Naive thymus-derived CD8-positive, alpha-beta T cell (primary cell): ENCODE results near the gene TUBGCP2. TPM values are rescaled to one million over a fixed set of nuclear protein-coding genes. Genes with fewer than 3 reads are reported as not detected.

Experiments
- ATAC-seq, 2 donors: fragments of 150-1000 bp; cut with Tn5 transposase in 1 of 2; sonication (Bioruptor Pico), chemical (Tn5 transposase) in 1 of 2; 1 replicate in 1 of 2; 2 replicates in 1 of 2; pipeline ENCODE4 v1.10.0; 2021; ENCODE audit warnings: mild to moderate bottlenecking in 2 of 2, moderate library complexity in 2 of 2
- POLR2A ChIA-PET: fragments of 350-600 bp; sonication (Branson Sonifier 250); formaldehyde crosslinking; loops from one replicate; lab custom pipeline; 2021; ENCODE audit warnings: antibody characterized with exemption; lab: Charles Lee
- DNase-seq, 10 donors: peaks; one replicate each; pipeline versions ENCODE4 v3.0.0 to v3.0.0-alpha.2; 2020 to 2022
- H3K27ac Mint-ChIP-seq, 10 donors: one replicate each; pipeline ENCODE4 v1.8.0; 2020 to 2022; ENCODE audit warnings: mild to moderate bottlenecking in 10 of 10, mixed read lengths in 10 of 10, moderate library complexity in 4 of 10, inconsistent platforms in 1 of 10
- H3K27me3 Mint-ChIP-seq, 5 donors: one replicate each; pipeline ENCODE4 v1.8.0; 2021 to 2022; ENCODE audit warnings: mixed read lengths in 5 of 5
- H3K36me3 Mint-ChIP-seq, 3 donors: one replicate each; pipeline ENCODE4 v1.8.0; 2020 to 2022; ENCODE audit warnings: mixed read lengths in 3 of 3, mild to moderate bottlenecking in 2 of 3, inconsistent platforms in 1 of 3
- H3K4me1 Mint-ChIP-seq, 4 donors: one replicate each; pipeline ENCODE4 v1.8.0; 2021 to 2022; ENCODE audit warnings: mixed read lengths in 4 of 4
- H3K4me3 Mint-ChIP-seq, 10 donors: one replicate each; pipeline ENCODE4 v1.8.0; 2020 to 2022; ENCODE audit warnings: mild to moderate bottlenecking in 10 of 10, mixed read lengths in 10 of 10, moderate library complexity in 6 of 10, inconsistent platforms in 1 of 10
- H3K9me3 Mint-ChIP-seq, 9 donors: one replicate each; pipeline ENCODE4 v1.8.0; 2020 to 2022; ENCODE audit warnings: mixed read lengths in 9 of 9, mild to moderate bottlenecking in 3 of 9, inconsistent platforms in 1 of 9, moderate library complexity in 1 of 9
- polyA plus RNA-seq, 3 donors: library from polyadenylated mRNA; unstranded; fragments of 300-500 nt; fragmentation: Illumina TruSeq; gene quantifications; one replicate each; pipeline ENCODE4 v1.2.3, GENCODE V29; 2021
- total RNA-seq, 8 experiments: library from RNA in 2 of 8; stranded (reverse) in 2 of 8; gene quantifications; one replicate each; pipeline ENCODE4 v1.2.3 and lab custom pipeline; 2021 to 2026

TUBGCP2 gene
- total and polyA plus RNA-seq, 5 experiments from 2014 or later, result 24.7 to 72.9 (median 35.6) TPM

GRCh38 chr10:133295426-133296320 is 13.0 kb downstream of the TUBGCP2 start:
- DNase-seq (no peak), ATAC-seq (no peak)
- H3K9me3 Mint-ChIP-seq, result no peaks in the 10 kb centered on the region
- H3K36me3 Mint-ChIP-seq, result peaks cover 6 to 77% (median 26%) of the 10 kb centered on the region in 3 donors
- peaks cover 0 to 5% (median 1%) of the 10 kb centered on the region in 4 donors for H3K4me1 Mint-ChIP-seq
- POLR2A ChIA-PET, result no interaction called here
- H3K27me3 Mint-ChIP-seq, result no peaks in the 10 kb centered on the region
- no peak overlapping the region for H3K4me3 Mint-ChIP-seq
- H3K27ac Mint-ChIP-seq, result no peak overlapping the region

- Mint-ChIP-seq H3K9me3 (no peaks in the 10 kb centered on the region), H3K4me1 (peaks cover 0 to 2% (median 0%) of the 10 kb centered on the region in 4 donors), H3K4me3 (no peak overlapping the region), H3K27ac (no peak overlapping the region), H3K27me3 (no peaks in the 10 kb centered on the region), H3K36me3 (peaks cover 6 to 75% (median 18%) of the 10 kb centered on the region in 3 donors)
- ATAC-seq (no peak), DNase-seq (no peak)
- POLR2A ChIA-PET, result no interaction called here
Observed at GRCh38 chr10:133294189-133294588, 14.5 kb downstream of the TUBGCP2 start.

- peaks cover 3 to 75% (median 20%) of the 10 kb centered on the region in 3 donors for H3K36me3 Mint-ChIP-seq
- no peak overlapping the region for H3K27ac Mint-ChIP-seq
- H3K4me1 Mint-ChIP-seq, result peaks cover 0 to 2% (median under 1%) of the 10 kb centered on the region in 4 donors
- POLR2A ChIA-PET, result no interaction called here
- H3K4me3 Mint-ChIP-seq, result no peak overlapping the region
- ATAC-seq (no peak), DNase-seq (no peak)
- H3K27me3 Mint-ChIP-seq, result no peaks in the 10 kb centered on the region
- no peaks in the 10 kb centered on the region for H3K9me3 Mint-ChIP-seq
Observed at GRCh38 chr10:133293810-133294119, 14.9 kb downstream of the TUBGCP2 start.

GRCh38 chr10:133292919-133293809 is 15.5 kb downstream of the TUBGCP2 start:
- Mint-ChIP-seq H3K27ac (no peak overlapping the region), H3K4me1 (peaks cover 0 to 3% (median 1%) of the 10 kb centered on the region in 4 donors), H3K9me3 (no peaks in the 10 kb centered on the region), H3K4me3 (no peak overlapping the region), H3K36me3 (peaks cover 0 to 71% (median 22%) of the 10 kb centered on the region in 3 donors), H3K27me3 (no peaks in the 10 kb centered on the region)
- DNase-seq, result no peak
- POLR2A ChIA-PET, result no interaction called here
- ATAC-seq, result no peak

GRCh38 chr10:133289761-133290160 is 18.9 kb downstream of the TUBGCP2 start:
- DNase-seq (no peak), ATAC-seq (no peak)
- POLR2A ChIA-PET, result no interaction called here
- Mint-ChIP-seq H3K36me3 (peaks cover 13 to 76% (median 27%) of the 10 kb centered on the region in 3 donors), H3K27me3 (no peaks in the 10 kb centered on the region), H3K27ac (no peak overlapping the region), H3K4me1 (peaks cover 0 to 4% (median 0%) of the 10 kb centered on the region in 4 donors), H3K9me3 (no peaks in the 10 kb centered on the region), H3K4me3 (no peak overlapping the region)

- no peak overlapping the region for H3K4me3 Mint-ChIP-seq
- ATAC-seq (no peak), DNase-seq (no peak)
- no peaks in the 10 kb centered on the region for H3K9me3 Mint-ChIP-seq
- peaks cover 0 to 4% (median 0%) of the 10 kb centered on the region in 4 donors for H3K4me1 Mint-ChIP-seq
- H3K27me3 Mint-ChIP-seq, result no peaks in the 10 kb centered on the region
- H3K27ac Mint-ChIP-seq, result peak overlapping the region in 1 of 10 donors; percentile 40
- peaks cover 13 to 80% (median 30%) of the 10 kb centered on the region in 3 donors for H3K36me3 Mint-ChIP-seq
- POLR2A ChIA-PET, result no interaction called here
Observed at GRCh38 chr10:133287832-133288500, 20.7 kb downstream of the TUBGCP2 start.

DNA sequence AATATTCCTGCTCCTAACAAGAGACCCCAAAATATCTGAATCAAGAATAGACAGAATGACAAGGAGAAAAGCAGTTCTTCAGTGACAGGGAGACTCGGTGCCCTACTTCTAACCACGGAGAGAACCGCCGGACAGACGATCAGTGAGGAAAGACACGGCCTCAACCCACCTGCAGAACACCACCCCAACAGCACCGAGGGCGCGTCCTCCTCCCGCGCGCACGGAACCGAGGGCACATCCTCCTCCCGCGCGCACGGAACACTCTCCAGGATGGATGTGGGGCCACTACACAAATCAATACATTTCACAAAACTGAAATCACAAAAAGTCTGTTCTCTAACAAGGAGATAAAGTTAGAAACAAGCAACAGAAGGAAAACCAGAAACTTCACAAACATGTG is 22.3 kb downstream of the TUBGCP2 start:
- ATAC-seq, result no peak
- Mint-ChIP-seq H3K4me1 (peaks cover 0 to 4% (median 1%) of the 10 kb centered on the region in 4 donors), H3K9me3 (no peaks in the 10 kb centered on the region), H3K27me3 (no peaks in the 10 kb centered on the region), H3K4me3 (no peak overlapping the region), H3K27ac (peak overlapping the region in 2 of 10 donors; percentile 9 to 20), H3K36me3 (peaks cover 13 to 79% (median 32%) of the 10 kb centered on the region in 3 donors)
- POLR2A ChIA-PET, result no interaction called here
- no peak for DNase-seq

DNA sequence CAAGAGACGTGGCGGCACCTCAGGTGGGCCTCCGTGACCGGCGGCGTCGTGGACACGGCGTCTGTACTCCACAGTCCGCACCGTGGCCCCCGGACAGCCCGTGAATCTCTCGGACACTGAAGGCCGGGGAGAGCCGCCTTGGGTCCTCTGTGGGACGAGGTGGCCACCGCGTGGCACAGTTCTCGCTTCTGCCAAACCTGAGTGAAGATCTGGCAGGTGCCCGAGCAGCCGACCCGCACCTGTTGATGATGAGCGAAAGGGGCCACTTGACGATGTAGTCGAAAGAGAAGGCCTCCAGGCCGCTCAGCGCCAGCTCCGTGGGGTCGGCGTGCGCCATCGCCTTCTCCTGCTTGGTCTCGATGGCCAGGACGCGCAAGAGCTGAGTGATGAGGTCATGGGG is 23.5 kb downstream of the TUBGCP2 start:
- POLR2A ChIA-PET, result no interaction called here
- no peak for ATAC-seq
- H3K27ac Mint-ChIP-seq, result no peak overlapping the region
- no peaks in the 10 kb centered on the region for H3K9me3 Mint-ChIP-seq
- no peak for DNase-seq
- no peaks in the 10 kb centered on the region for H3K27me3 Mint-ChIP-seq
- peaks cover 13 to 73% (median 32%) of the 10 kb centered on the region in 3 donors for H3K36me3 Mint-ChIP-seq
- H3K4me3 Mint-ChIP-seq, result no peak overlapping the region
- peaks cover 0 to 4% (median 2%) of the 10 kb centered on the region in 4 donors for H3K4me1 Mint-ChIP-seq

DNA sequence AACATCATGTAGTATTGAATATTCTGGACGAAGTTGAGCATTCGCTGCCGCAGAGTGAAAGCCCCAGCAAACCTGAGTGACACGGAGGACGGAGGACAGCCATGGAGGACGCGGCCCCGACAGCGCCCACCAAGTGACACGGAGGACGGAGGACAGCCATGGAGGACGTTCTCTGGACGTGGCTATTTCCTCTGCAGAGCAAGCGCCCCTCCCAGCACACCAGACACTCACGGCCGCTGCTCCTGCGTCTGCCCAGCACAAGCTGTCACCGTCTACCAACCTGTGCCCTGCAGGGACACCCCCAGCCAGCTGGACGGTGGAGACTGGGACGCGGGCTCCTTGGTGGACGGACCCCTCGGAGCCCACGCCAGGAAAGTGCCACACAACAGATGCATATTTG is 24.7 kb downstream of the TUBGCP2 start:
- Mint-ChIP-seq H3K4me3 (no peak overlapping the region), H3K9me3 (no peaks in the 10 kb centered on the region), H3K4me1 (peaks cover 2 to 15% (median 8%) of the 10 kb centered on the region in 4 donors), H3K36me3 (peaks cover 13 to 64% (median 30%) of the 10 kb centered on the region in 3 donors), H3K27ac (peak overlapping the region in 2 of 10 donors; percentile 29 to 47), H3K27me3 (no peaks in the 10 kb centered on the region)
- POLR2A ChIA-PET, result no interaction called here
- no peak for DNase-seq
- no peak for ATAC-seq

DNA sequence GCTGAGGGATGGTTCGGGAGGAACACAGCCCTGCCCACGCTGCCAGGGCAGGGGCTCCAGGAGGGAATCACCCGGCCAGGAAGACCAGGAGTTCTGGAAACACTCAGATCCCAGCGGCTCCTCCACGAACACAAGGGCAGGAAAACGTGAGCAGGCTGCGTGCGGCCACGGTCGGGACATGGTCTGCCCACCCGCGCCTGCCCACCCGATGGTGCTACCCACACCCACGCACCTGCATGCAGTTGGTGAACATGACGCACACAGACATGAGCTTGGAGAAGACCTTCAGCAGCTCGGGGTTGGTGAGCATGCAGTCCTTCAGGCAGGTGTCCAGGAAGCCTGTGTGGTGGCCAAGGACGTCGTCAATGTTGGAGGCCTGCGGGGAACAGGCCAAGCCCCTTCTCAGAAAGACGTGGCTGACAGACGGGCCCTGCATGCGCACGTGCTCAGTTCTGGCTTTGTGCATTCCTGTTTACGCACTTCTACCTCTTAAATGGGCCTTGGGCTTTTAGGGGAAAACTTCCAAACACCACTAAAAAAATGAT is 25.8 kb downstream of the TUBGCP2 start:
- POLR2A ChIA-PET, result no interaction called here
- Mint-ChIP-seq H3K4me3 (no peak overlapping the region), H3K27me3 (no peaks in the 10 kb centered on the region), H3K27ac (no peak overlapping the region), H3K4me1 (peaks cover 4 to 26% (median 16%) of the 10 kb centered on the region in 4 donors), H3K36me3 (peaks cover 13 to 59% (median 26%) of the 10 kb centered on the region in 3 donors), H3K9me3 (no peaks in the 10 kb centered on the region)
- ATAC-seq (no peak), DNase-seq (no peak)

DNA sequence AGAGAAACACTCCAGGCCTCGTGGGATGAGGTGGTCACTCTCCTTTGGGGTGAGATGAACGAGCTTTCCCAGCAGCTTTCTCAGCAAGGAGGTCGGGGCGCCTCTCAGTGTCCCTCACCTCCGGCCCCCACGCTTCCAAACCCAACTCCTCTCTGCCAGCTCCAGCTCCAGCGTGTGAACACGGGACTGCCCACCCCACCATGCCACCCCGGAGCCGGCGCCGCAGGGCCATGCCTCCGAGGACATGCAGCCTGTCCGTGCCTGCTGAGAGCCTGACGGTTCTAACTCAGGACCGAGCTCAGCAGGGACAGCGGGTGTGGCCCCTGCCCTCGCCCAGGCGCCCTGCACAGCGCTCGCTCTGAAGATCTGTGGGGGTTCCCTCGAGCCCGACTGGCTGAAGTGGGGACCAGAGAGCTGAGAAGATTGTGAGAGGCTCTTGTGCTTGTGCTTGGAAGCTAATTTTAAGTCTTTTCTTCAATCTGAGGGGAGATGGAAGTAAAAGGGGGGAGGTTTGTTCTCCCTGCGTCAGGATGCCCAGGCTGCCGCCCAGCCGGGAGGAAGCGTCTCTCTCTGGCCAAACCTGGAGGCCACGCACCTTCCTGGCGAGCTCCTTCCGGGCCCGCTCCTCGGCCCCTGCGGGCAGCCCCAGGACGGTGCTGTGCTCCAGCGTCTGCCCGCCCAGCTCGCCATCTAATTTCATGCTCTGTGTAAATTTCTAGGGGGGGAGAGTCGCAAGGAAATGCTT is 26.9 kb downstream of the TUBGCP2 start:
- POLR2A ChIA-PET, result no interaction called here
- peak overlapping the region in 1 of 10 donors; percentile 45 for H3K27ac Mint-ChIP-seq

More for the DNA sequence above, 26.9 kb downstream of the TUBGCP2 start:
- Mint-ChIP-seq H3K4me3 (no peak overlapping the region), H3K36me3 (peaks cover 11 to 47% (median 23%) of the 10 kb centered on the region in 3 donors), H3K27me3 (no peaks in the 10 kb centered on the region), H3K9me3 (no peaks in the 10 kb centered on the region), H3K4me1 (peaks cover 4 to 31% (median 19%) of the 10 kb centered on the region in 4 donors)
- no peak for DNase-seq
- no peak for ATAC-seq
